SJSA1 (cell line): ENCODE measurements around the gene SPPL2B. TPM values are rescaled to one million over a fixed set of nuclear protein-coding genes. Genes with fewer than 3 reads are reported as not detected.
"Not testable (repeated sequence)": the region's sequence is repeated elsewhere in the genome, so short reads cannot be mapped to it uniquely, and the experiment has no call there.

ENCODE experiments used
- DNase-seq, 2 experiments: peaks; one replicate each; pipeline ENCODE4 v3.0.0-alpha.2; 2015 to 2020; ENCODE audit warnings: low spot score in 2 of 2, low read depth in 1 of 2
- H3K27ac ChIP-seq: fragments of 250-450 bp; sonication (Bioruptor Pico); 2 replicates; pipeline ENCODE4 v1.5.1; 2020; ENCODE audit warnings: mild to moderate bottlenecking, moderate library complexity
- H3K27me3 ChIP-seq: fragments of 250-450 bp; sonication (Bioruptor Pico); replicated peaks from 2 replicates; pipeline ENCODE4 v1.5.1; 2020; ENCODE audit warnings: mild to moderate bottlenecking, moderate library complexity
- H3K36me3 ChIP-seq: fragments of 250-450 bp; sonication (Bioruptor Pico); 2 replicates; pipeline ENCODE4 v1.5.1; 2020; ENCODE audit warnings: mild to moderate bottlenecking
- H3K4me1 ChIP-seq: fragments of 250-450 bp; sonication (Bioruptor Pico); replicated peaks from 2 replicates; pipeline ENCODE4 v1.6.1; 2021; ENCODE audit warnings: mild to moderate bottlenecking
- H3K4me3 ChIP-seq: fragments of 250-450 bp; sonication (Bioruptor Pico); 2 replicates; pipeline ENCODE4 v1.5.1; 2020; ENCODE audit warnings: mild to moderate bottlenecking
- H3K9me3 ChIP-seq: fragments of 250-450 bp; sonication (Bioruptor Pico); replicated peaks from 2 replicates; pipeline ENCODE4 v1.5.1; 2020; ENCODE audit warnings: mild to moderate bottlenecking
- total RNA-seq: library from RNA; depleted of rRNA; stranded (reverse); fragments of >200 nt; shearing (Covaris generic); gene quantifications from 2 replicates; pipeline ENCODE4 v1.2.3, GENCODE V29; 2014

SPPL2B gene
- total RNA-seq, 1 experiment from 2014 or later: 32.2 TPM

GRCh38 chr19:2341244-2341751 lies 12.8 kb downstream of the SPPL2B start:
- H3K27ac ChIP-seq: no peak overlapping the region
- DNase-seq: no peak
- H3K36me3 ChIP-seq: peaks cover 42% of the 10 kb centered on the region
- no peaks in the 10 kb centered on the region for H3K4me1 ChIP-seq
- H3K4me3 ChIP-seq: no peak overlapping the region
- H3K9me3 ChIP-seq: no peaks in the 10 kb centered on the region
- H3K27me3 ChIP-seq: no peaks in the 10 kb centered on the region

GRCh38 chr19:2341982-2342381 lies 13.5 kb downstream of the SPPL2B start:
- Histone ChIP-seq H3K4me3 (no peak overlapping the region), H3K27ac (no peak overlapping the region), H3K9me3 (no peaks in the 10 kb centered on the region), H3K27me3 (no peaks in the 10 kb centered on the region), H3K36me3 (peaks cover 43% of the 10 kb centered on the region), H3K4me1 (no peaks in the 10 kb centered on the region)
- DNase-seq: no peak

GRCh38 chr19:2342656-2343288 lies 14.3 kb downstream of the SPPL2B start:
- Histone ChIP-seq H3K9me3 (no peaks in the 10 kb centered on the region), H3K4me3 (no peak overlapping the region), H3K27ac (no peak overlapping the region), H3K4me1 (no peaks in the 10 kb centered on the region), H3K27me3 (no peaks in the 10 kb centered on the region), H3K36me3 (peaks cover 38% of the 10 kb centered on the region)
- no peak for DNase-seq

GRCh38 chr19:2343289-2343982 lies 15.0 kb downstream of the SPPL2B start:
- H3K4me3 ChIP-seq: no peak overlapping the region
- H3K27ac ChIP-seq: no peak overlapping the region
- DNase-seq: no peak
- no peaks in the 10 kb centered on the region for H3K4me1 ChIP-seq
- H3K36me3 ChIP-seq: peaks cover 37% of the 10 kb centered on the region
- no peaks in the 10 kb centered on the region for H3K9me3 ChIP-seq
- no peaks in the 10 kb centered on the region for H3K27me3 ChIP-seq

GRCh38 chr19:2344381-2344870 lies 15.9 kb downstream of the SPPL2B start:
- no peaks in the 10 kb centered on the region for H3K27me3 ChIP-seq
- no peak overlapping the region for H3K27ac ChIP-seq
- no peak for DNase-seq
- peaks cover 30% of the 10 kb centered on the region for H3K36me3 ChIP-seq
- H3K4me1 ChIP-seq: no peaks in the 10 kb centered on the region
- H3K9me3 ChIP-seq: no peaks in the 10 kb centered on the region
- no peak overlapping the region for H3K4me3 ChIP-seq

GRCh38 chr19:2345076-2345475 lies 16.6 kb downstream of the SPPL2B start:
- Histone ChIP-seq H3K4me1 (no peaks in the 10 kb centered on the region), H3K9me3 (no peaks in the 10 kb centered on the region), H3K27ac (no peak overlapping the region), H3K4me3 (no peak overlapping the region), H3K36me3 (peaks cover 27% of the 10 kb centered on the region), H3K27me3 (no peaks in the 10 kb centered on the region)
- no peak for DNase-seq

- no peak overlapping the region for H3K4me3 ChIP-seq
- H3K36me3 ChIP-seq: peaks cover 19% of the 10 kb centered on the region
- H3K27ac ChIP-seq: no peak overlapping the region
- no peaks in the 10 kb centered on the region for H3K27me3 ChIP-seq
- H3K4me1 ChIP-seq: no peaks in the 10 kb centered on the region
- no peaks in the 10 kb centered on the region for H3K9me3 ChIP-seq
- DNase-seq: no peak
Observed at GRCh38 chr19:2345794-2346663, 17.5 kb downstream of the SPPL2B start.

- H3K36me3 ChIP-seq: peaks cover 14% of the 10 kb centered on the region; the same call in 1 of the 2 replicates
- not testable (repeated sequence) for H3K9me3 ChIP-seq, H3K4me3 ChIP-seq, H3K27me3 ChIP-seq, DNase-seq, H3K27ac ChIP-seq, H3K4me1 ChIP-seq
Observed at GRCh38 chr19:2349818-2350217, 21.3 kb downstream of the SPPL2B start.

- DNase-seq: no peak
- no peak overlapping the region for H3K4me3 ChIP-seq
- H3K4me1 ChIP-seq: no peaks in the 10 kb centered on the region
- H3K36me3 ChIP-seq: 0 out of 2 replicates have a peak, but pooled peaks cover 14% of the 10 kb centered on the region
- no peak overlapping the region for H3K27ac ChIP-seq
- H3K27me3 ChIP-seq: no peaks in the 10 kb centered on the region
- no peaks in the 10 kb centered on the region for H3K9me3 ChIP-seq
Observed at GRCh38 chr19:2350656-2351055, 22.2 kb downstream of the SPPL2B start.

- DNase-seq: no peak
- no peaks in the 10 kb centered on the region for H3K9me3 ChIP-seq
- no peak overlapping the region for H3K27ac ChIP-seq
- H3K27me3 ChIP-seq: no peaks in the 10 kb centered on the region
- H3K4me1 ChIP-seq: no peaks in the 10 kb centered on the region
- 0 out of 2 replicates have a peak, but pooled peaks cover 10% of the 10 kb centered on the region for H3K36me3 ChIP-seq
- no peak overlapping the region for H3K4me3 ChIP-seq
Observed at GRCh38 chr19:2351591-2351990, 23.1 kb downstream of the SPPL2B start.

GRCh38 chr19:2352121-2352520 lies 23.6 kb downstream of the SPPL2B start:
- H3K27ac ChIP-seq: no peak overlapping the region
- DNase-seq: no peak
- H3K4me1 ChIP-seq: no peaks in the 10 kb centered on the region
- no peaks in the 10 kb centered on the region for H3K9me3 ChIP-seq
- H3K27me3 ChIP-seq: no peaks in the 10 kb centered on the region
- H3K4me3 ChIP-seq: no peak overlapping the region
- H3K36me3 ChIP-seq: 0 out of 2 replicates have a peak, but pooled peaks cover 10% of the 10 kb centered on the region

GRCh38 chr19:2353159-2353886 lies 24.8 kb downstream of the SPPL2B start:
- no peak overlapping the region for H3K4me3 ChIP-seq
- DNase-seq: peak in 1 of 2 experiments; percentile 46
- 0 out of 2 replicates have a peak, but pooled peaks cover 10% of the 10 kb centered on the region for H3K36me3 ChIP-seq
- H3K4me1 ChIP-seq: no peaks in the 10 kb centered on the region
- H3K27ac ChIP-seq: no peak overlapping the region
- no peaks in the 10 kb centered on the region for H3K27me3 ChIP-seq
- no peaks in the 10 kb centered on the region for H3K9me3 ChIP-seq
